Measurements from ENCODE around the gene RAB31. TPM values are rescaled to one million over a fixed set of nuclear protein-coding genes. Genes with fewer than 3 reads are reported as not detected.
A peak's percentile ranks its signal among the peaks of the same experiment; 100 is the strongest.
"Not testable (repeated sequence)": the region's sequence is repeated elsewhere in the genome, so short reads cannot be mapped to it uniquely, and the experiment has no call there.

The RAB31 gene
- total and polyA plus RNA-seq, 8 donors: 1.4 to 28.2 (median 4.5) TPM

DNA sequence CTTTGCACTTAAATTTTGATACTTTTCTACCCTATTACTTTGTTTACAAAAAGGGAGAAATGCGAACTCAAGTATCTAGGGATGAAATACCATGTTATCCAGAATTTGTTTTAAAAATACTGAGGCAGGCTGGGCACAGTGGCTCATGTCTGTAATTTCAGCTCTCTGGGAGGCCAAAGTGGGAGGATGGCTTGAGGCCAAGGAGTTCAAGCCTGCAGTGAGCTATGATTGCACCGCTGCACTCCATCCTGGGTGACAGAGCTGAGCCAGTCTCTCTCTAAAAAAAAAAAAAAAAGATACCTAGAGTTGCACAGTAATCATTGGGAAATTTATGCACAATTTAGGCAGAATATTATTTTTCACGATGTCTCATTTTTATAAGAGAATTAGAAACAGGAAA is 193.3 kb downstream of the RAB31 start:
- no peaks in the 10 kb centered on the region for H3K36me3 ChIP-seq
- TF ChIP-seq, protein P1, sequence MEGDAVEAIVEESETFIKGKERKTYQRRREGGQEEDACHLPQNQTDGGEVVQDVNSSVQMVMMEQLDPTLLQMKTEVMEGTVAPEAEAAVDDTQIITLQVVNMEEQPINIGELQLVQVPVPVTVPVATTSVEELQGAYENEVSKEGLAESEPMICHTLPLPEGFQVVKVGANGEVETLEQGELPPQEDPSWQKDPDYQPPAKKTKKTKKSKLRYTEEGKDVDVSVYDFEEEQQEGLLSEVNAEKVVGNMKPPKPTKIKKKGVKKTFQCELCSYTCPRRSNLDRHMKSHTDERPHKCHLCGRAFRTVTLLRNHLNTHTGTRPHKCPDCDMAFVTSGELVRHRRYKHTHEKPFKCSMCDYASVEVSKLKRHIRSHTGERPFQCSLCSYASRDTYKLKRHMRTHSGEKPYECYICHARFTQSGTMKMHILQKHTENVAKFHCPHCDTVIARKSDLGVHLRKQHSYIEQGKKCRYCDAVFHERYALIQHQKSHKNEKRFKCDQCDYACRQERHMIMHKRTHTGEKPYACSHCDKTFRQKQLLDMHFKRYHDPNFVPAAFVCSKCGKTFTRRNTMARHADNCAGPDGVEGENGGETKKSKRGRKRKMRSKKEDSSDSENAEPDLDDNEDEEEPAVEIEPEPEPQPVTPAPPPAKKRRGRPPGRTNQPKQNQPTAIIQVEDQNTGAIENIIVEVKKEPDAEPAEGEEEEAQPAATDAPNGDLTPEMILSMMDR (IDR thresholded peaks at IDR 0.05): no peak
- ATAC-seq: no peak
- H3K27me3 ChIP-seq: no peaks in the 10 kb centered on the region
- no peak for DNase-seq
- 79 to 80% methylated on average over 3 of the region's 3 CpGs for WGBS, 2 donors
- no peak for FAIRE-seq
- H3K4me3 ChIP-seq: no peak overlapping the region
- no peaks in the 10 kb centered on the region for H3K4me1 ChIP-seq
- no peaks in the 10 kb centered on the region for H3K9me3 ChIP-seq
- intact Hi-C loops (cut with DNase I): no loop called here
- no peak overlapping the region for H3K27ac ChIP-seq

- H3K27me3 ChIP-seq; H3K9me3 ChIP-seq; ATAC-seq; H3K4me1 ChIP-seq; DNase-seq; intact Hi-C loops (cut with DNase I); H3K4me3 ChIP-seq; H3K36me3 ChIP-seq; H3K27ac ChIP-seq; FAIRE-seq: not testable (repeated sequence)
- 93 to 95% methylated on average over 14 of the region's 14 CpGs for WGBS, 2 donors
Observed at GRCh38 chr18:9902264-9902663, 194.2 kb downstream of the RAB31 start.

- DNase-seq: no peak
- no peak overlapping the region for H3K27ac ChIP-seq
- no peak for FAIRE-seq
- ATAC-seq: no peak
- TF ChIP-seq, protein P1 (IDR thresholded peaks at IDR 0.05): no peak
- no peak overlapping the region for H3K4me3 ChIP-seq
- no peaks in the 10 kb centered on the region for H3K4me1 ChIP-seq
- no peaks in the 10 kb centered on the region for H3K36me3 ChIP-seq
- WGBS, 2 donors: 85 to 86% methylated on average over 10 of the region's 10 CpGs
- intact Hi-C loops (cut with DNase I): no loop called here
- no peaks in the 10 kb centered on the region for H3K27me3 ChIP-seq
- no peaks in the 10 kb centered on the region for H3K9me3 ChIP-seq
Observed at GRCh38 chr18:9902832-9903231, 194.7 kb downstream of the RAB31 start.

DNA sequence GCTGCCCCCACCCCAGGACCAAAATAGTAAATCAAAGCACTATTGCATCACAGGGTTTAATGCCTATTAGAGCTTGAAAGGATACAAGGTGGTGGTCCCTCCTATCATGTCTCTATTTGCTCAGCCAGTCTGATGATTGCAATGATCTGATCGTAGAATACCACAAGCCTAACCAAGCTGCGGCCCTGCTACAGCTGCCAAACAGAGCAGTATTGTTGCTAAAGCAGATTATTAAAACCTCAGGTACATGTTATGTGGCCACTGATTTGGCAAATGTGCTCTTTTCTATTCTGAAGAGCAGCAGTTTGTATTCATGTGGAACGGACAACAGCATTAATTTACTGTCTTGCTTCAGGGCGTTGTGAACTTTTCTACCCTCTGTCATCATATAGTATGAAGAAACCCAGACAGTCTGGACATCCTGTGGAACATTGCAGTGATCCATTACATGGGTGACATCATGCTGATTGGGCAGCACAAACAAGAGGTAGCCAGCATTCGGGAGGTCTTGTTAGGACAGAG is 197.4 kb downstream of the RAB31 start:
- peak in 1 of 4 donors; percentile 22 for ATAC-seq
- no peak for DNase-seq
- TF ChIP-seq, protein P1 (IDR thresholded peaks at IDR 0.05): no peak
- Histone ChIP-seq H3K4me1 (no peaks in the 10 kb centered on the region), H3K27ac (no peak overlapping the region), H3K4me3 (no peak overlapping the region), H3K27me3 (no peaks in the 10 kb centered on the region), H3K36me3 (no peaks in the 10 kb centered on the region), H3K9me3 (no peaks in the 10 kb centered on the region)
- no peak for FAIRE-seq
- intact Hi-C loops (cut with DNase I): no loop called here
- 63% methylated on average over 5 of the region's 5 CpGs for WGBS, 2 donors

DNA sequence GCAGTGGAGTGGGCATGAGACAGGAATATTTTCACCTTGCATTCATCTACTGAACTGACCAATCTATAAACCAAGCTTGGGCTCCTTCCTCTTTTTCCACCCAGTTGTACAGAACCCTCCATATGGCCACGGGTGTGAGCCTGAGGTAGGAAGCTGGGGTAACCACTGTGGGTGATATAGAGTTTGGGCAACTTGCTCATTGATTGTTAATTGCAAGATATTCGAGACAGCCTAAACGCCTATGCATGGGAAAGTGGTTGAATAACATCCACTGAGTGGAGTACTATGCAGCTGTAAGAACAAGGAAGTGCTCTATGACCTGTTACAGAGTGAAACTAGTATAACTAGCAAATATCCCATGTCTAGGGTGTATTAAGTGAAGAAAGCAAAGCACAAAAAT is 198.4 kb downstream of the RAB31 start:
- Histone ChIP-seq H3K27me3 (no peaks in the 10 kb centered on the region), H3K4me1 (no peaks in the 10 kb centered on the region), H3K9me3 (no peaks in the 10 kb centered on the region), H3K27ac (no peak overlapping the region), H3K36me3 (no peaks in the 10 kb centered on the region), H3K4me3 (no peak overlapping the region)
- intact Hi-C loops (cut with DNase I): no loop called here
- no peak for FAIRE-seq
- 60 to 71% methylated on average over 3 of the region's 3 CpGs for WGBS, 2 donors
- TF ChIP-seq, protein P1 (IDR thresholded peaks at IDR 0.05): no peak
- ATAC-seq: no peak
- DNase-seq: no peak

Data from pancreas (tissue), 10 donors.